Activated CD8-positive, alpha-beta memory T cell treated with anti-CD3 and anti-CD28 coated beads for 24 hours (primary cell): ENCODE results near the gene LOC101059915.
A peak's percentile ranks its signal among the peaks of the same experiment; 100 is the strongest.

Experiments
- DNase-seq: peaks from one replicate; pipeline ENCODE4 v3.0.0-alpha.2; 2020

The LOC101059915 gene

DNA sequence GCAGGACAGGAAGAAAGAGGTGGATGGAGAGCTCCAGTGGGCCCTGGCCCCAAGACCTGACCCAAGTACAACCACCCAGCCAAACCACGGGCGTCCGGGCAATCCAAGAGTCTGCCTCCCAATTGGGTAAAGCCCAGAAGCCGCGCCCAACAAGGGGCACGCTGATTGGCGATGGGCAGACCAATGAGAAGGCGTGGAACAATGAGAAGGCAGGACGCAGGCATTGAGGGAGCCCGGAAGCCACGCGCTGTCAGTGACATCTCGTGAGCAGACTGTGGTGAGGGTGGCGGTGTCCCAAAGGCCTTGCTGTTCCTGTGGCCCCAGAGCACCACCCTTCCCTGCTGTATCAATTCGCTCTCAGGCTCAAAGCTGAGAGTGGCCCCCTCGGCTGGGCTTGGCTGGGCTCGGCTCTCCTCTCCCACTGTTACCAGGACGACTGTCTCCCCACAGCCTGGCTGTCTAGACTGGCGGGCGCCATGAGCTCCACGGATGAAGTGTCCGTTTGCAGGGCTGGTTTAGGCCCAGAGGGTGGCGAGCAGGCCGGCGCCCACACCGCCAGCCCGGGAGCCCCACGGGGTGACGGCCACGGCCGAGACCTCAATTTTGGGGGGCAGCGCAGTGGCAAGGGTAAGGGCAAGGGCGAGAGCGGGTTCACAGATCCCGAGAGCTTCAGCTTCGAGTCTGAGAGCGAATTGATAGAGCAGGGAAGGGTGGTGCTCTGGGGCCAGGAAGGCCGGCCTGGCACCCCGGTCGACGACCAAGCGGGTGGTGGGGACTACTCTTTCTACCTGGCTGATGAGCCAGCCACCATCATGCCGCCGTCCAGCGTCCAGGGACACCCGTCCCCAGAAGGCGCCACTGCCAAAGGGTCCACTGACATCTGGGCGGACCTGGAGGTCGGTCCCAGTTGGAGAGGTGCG is at the start of gene LOC101059915:
TSS of gene LOC101059915 (plus strand) at position 219 of the 920 bp plus-strand sequence.
- peak; percentile 51 for DNase-seq

DNA sequence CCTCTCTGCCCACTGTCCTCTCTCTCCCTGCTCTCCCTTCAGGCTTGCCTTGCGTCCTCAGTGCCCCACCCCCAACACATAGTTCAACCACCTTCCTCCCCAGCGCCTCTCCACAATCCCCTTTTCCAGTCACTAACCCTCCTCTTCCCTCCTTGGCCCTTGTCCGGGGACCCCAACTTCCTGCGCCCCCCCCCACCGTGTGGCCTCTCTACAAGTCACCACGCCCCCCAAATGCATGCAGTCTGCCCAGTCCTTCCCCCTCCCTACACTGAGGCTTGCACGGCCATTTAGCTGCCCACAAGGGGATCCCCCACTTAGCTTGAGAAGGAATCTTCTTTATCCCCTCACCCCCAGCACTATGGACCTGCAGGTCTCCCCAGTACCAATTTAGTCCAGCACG is 49.6 kb upstream of the LOC101059915 start:
- no peak for DNase-seq

DNA sequence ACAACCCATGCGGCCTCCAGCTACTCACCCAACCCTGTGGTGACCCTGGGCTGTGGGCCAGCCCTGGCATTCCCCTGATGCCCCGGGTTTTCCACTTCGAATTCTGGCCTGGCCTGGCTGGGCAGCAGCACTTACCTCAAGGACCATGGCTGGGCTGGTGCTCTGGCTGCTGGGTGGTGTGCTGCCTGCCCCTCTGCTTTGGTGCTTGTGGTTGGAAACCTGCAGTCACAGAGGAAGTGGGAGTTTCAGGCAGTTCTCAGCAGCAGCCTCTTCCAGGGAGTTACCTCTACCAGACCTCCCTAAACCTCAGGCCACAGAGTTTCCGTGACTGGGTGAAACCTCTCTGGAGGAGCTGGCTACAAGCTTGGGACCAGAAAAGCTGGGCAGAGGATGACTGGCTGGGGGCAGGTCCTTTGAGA is 49.0 kb upstream of the LOC101059915 start, which contains the start of gene CXCR3:
TSS of gene CXCR3 (minus strand) at position 209 of the 419 bp plus-strand sequence. CDS start at position 147, 62 bp downstream.
- peak; percentile 85 for DNase-seq

DNA sequence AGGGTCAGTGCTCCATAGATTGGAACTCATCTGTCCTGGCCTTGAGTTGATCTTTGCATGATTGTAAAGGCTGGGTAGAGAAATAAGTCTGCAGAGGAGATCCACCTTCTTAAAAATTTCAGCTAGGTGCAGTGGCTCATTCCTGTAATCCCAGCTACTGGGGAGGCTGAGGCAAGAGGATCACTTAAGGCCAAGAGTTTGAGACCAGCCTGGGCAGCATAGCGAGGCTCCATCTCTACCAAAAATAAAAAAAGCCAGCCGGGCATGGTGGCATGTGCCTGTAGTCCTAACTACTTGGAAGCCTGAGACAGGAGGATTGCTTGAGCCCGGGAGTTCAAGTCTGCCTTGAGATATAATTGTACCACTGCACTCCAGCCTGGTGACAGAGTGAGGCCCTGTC is 48.6 kb upstream of the LOC101059915 start:
- DNase-seq, result no peak

DNA sequence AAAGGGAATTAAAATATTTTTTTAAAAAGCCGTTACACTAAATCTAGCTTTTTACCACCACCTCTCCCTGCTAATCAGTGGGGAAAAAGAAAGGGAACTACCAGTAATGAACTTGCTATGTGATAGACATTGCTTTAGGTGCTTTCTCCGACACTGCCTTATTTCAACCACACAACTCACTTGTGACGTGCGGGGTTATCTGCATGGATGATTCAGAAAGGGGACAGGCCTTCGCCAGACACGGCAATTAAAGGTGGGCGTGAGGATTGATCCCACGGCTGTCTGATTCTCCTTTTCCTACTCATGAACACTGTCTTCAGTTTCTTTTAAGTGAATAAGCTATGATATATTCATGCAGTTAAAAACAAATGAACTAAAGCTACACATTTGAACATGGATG is 48.2 kb upstream of the LOC101059915 start:
- peak; percentile 78 for DNase-seq

DNA sequence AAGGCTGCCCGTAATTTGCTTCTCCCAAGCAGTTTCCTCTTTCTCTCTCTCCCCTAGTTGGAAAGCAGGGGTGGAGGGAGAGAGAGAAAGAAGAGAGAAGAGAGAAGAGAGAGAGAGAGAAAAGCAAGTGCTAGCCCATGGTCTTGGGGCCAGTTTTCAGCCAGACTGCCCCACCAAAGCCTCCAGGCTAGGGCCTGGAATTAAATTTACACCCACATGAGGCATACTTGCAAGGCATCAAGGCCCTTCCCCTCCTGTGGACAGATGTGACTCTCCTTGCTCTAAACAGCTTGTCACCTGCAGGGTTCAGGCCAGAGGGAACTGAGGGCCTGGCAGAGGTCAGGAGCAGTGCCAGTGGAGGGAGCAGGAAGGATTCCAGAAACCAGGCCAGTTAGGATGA is 47.4 kb upstream of the LOC101059915 start:
- DNase-seq, result no peak

DNA sequence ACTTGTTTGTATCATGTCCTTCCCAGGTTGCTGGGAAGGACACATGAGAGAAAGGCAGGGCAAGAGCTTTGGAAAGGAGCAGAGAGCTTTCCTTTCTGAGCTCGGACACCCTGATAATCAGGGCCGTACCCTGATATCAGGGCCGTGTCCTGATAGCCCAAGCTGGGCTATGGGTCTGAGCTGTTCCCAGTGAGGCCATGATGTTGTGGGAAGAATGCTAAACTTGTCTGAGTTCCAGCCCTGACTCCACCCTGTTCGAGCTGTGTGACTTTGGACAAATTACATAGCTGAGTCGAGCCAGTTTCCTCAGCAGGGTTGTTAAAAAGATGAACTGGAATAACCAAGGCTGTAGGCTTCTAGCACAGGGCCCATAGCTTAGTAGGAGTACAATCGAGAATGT is 45.7 kb upstream of the LOC101059915 start:
- no peak for DNase-seq

DNA sequence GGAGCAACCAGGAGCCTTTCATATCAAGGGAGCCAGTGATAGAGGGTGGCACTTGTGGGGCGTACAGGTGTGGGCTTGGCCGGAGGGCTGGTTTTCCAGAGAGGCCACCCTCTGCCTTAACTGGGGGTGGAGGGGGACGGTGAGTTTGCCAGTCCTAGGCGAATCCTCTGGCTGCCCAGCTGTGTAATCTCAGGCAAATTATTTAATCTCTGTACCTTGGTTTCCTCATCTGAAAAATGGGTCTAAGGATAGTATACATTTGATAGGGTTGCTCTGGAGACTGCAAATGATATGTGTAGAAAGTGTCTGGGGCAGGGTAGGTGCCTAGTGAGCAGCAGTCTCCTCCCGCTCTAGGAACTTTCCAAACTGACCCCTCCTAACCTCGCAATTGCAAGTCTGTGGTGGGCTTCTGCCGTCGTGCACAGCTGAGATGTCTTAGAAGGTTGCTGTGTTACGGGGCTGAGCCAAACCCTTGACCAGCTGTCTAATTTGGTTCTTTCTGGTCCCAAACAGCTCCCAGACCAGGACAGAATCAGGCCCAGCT is 45.2 kb upstream of the LOC101059915 start:
- no peak for DNase-seq

DNA sequence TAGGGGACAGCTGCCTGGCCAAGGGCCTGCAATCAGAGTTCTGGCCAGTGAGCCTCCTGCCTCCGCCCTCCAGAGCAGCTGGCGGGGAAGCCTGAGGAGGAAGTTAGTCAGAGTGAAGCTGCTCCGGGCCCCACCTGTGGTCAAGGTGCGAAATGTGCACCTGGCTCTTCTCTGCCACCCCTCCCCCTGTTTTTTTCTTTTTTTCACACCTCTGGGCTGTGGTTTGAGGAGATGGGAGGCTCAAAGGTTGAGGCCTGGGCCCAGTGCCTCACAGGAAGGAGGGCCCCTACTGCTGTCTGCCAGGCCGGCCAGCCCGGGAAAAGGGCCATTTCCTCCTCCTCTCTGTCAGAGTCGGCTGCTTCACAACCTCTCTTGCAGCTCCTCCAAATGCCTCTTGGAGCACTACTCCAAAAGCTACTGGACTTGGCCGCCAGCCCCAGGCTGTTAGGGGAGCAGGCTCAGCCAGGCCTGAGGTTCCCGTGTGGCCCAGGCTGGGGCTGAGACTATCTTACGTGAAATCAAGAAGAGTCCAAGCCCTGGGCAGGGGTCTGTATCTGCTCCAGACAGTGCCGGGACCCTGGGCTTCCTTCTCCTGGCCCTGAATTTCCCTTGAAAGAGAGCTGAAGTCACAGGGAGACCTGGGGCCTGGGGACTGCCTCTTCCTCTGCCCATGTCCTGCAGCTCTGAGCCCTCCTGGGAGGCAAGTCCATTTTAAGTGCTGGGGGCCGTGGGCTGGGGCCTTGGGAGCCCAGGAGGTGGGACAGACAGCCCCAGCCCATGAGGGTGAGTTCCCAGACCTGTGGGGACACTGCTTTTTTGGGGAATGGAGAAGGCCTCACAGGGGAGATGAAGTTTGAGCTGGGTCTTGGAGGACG is 44.5 kb upstream of the LOC101059915 start:
- DNase-seq, result peak; percentile 85

DNA sequence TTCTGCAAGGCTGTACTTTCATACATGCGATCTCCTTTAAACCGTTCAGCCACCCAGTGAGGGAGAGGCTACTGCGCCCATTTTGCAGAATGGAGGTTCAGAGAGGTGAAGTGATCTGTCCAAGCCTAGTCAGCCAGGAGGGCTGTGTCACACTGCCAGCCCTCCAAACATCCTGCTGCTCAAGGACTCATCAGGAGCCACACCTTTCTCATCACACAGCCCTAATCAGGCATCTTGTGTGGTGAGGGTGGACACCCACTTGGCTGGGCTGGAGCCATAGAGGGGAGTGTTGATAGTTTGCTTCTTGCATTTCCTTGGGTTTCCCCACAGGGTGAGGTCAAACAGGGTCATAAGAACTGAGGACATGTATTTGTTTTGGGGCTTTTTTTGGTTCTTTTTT is 43.6 kb upstream of the LOC101059915 start:
- DNase-seq, result peak; percentile 69

DNA sequence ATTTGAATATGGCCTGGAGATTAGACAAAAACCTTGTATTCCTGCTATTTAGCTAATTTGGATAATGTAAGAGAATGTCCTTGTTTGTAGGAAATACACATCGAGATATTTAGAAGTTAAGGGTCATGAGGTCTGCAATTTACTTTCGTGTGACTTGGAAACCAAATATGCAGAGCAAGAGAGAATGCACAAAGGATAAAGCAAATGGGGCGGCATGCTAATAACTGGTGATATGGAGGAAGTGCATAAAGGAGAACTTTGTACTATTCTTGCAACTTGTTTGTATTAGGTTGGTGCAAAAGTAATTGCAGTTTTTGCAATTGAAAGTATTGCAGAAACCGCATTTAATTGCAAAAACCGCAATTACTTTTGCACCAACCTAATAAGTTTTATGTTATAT is 41.9 kb upstream of the LOC101059915 start:
- no peak for DNase-seq

DNA sequence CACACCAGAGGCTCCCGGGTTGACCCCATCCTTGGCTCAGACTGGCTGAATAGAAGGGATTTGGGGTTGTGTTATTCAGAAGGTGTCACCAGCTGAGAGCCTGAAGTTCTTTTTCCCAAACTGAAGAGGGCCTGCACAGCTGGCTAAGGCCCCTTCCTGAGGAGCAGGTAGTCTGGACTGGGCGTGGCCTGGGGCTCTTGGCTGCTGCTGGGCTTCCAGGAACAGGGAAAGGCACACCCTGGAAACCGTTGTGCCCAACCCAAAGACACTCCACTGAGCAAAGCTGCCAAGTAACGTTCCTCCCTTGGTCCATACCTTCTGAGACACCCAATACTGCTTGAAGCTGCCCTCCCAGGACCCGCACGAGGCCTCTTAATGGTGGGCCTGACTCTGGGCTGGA is 40.8 kb upstream of the LOC101059915 start:
- no peak for DNase-seq

DNA sequence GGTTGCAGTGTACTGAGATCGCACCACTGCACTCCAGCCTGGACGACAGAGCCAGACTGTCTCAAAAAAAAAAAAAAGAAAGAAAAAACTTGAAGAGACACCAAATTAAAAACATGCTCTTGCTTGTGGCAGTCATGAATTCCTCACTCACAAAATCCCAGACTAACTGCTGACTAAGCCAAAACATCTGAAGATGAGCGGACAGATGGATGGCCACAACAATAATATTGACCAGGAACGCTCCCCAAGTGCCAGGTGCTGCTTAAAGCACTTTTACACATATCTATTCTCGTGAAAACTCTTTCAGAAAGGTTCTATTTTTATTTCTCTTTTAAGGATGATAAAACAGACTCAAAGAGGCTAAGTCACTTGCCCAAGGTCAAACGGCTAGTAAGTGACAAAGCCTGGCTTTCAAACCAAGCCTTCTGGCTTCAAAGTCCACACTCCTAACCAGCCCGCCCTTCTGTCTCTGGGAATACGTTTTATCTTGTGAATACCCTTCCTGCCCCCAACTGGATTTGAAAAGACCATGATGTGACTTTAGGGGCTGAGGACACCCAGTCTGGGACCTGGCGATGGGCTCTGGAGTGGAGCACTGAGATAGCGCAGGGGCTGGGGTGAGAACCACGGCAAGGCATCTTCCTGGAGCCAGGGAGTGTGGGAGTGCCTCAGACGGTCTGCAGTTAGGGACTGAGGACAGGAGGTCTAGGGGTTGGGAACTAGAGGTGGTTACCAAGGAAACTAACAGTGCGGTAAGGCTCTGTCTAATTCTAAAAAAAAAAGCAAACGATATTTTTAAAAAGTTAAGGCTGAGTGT is 39.5 kb upstream of the LOC101059915 start:
- DNase-seq, result no peak

DNA sequence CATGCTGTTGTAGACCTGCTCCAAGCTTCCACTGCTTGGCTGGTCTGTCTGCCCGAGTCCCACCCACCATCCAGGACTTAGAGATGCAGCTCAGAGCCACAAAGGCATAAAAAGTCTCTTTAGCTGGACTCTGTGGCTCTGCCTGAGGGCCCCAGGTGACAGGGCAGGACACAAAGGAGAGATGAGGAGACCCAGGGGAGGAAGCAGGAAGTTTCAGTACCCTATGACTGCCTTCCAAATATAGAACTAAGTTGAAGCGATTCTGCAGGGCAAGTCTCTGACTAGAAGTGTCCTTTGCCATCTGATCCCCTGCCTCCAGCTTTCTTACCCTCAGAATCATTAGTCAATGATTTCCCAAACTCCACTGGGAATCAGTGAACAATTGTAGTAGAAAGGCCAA is 37.9 kb upstream of the LOC101059915 start:
- DNase-seq, result no peak

DNA sequence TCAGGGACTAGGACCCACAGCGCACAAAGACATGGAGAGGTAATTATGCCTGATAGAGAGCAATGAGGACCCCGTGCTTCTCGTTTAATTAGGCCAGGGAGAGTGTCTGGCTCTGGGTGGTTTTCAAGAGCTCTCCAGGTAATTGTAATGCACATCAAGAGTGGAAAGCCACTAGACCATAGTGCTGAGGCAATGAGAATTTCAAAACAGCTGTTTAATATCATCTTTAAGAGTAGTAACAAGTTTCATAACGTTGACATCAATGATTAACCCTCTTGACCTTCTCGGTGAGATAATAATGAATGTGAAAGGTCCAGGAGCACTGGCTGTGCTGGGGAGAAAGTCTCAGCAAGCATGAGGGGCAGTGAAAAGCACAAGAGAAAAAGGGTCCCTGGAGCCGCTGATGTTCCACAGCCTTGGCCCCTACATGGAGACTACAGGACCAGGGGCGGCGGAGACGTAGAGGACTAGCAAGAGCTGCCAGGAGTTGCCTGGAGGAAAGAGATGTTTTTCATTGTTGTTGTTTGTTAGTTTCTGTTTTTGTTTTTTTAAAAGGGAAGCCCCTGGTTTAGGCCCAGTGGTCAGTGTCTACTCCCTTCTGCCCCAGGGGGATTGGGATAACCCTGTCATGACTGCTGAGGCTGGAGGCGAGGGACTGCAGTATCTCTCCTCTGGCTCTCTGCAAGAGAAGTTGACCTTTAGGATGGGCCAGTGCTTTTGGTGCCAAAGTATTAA is 34.3 kb upstream of the LOC101059915 start:
- no peak for DNase-seq

DNA sequence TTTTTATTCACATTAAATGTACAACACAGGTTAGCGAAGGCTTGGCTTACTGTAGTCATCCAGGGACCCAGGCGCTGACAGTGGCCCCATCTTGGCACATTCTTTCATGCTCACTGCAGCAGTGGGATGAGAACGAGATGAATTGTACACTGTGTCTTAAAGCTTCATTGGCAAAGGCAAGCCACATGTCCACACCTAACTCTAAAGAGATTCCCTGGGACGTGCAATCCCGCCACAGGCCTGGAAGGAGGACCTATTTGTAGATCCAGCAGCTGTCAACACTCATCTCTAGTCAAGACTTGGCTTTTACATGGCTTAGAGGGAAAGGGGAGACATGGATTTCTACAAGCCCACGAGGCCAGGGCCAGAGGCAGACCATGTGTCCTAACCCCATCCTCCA is 33.0 kb upstream of the LOC101059915 start:
- DNase-seq, result no peak

DNA sequence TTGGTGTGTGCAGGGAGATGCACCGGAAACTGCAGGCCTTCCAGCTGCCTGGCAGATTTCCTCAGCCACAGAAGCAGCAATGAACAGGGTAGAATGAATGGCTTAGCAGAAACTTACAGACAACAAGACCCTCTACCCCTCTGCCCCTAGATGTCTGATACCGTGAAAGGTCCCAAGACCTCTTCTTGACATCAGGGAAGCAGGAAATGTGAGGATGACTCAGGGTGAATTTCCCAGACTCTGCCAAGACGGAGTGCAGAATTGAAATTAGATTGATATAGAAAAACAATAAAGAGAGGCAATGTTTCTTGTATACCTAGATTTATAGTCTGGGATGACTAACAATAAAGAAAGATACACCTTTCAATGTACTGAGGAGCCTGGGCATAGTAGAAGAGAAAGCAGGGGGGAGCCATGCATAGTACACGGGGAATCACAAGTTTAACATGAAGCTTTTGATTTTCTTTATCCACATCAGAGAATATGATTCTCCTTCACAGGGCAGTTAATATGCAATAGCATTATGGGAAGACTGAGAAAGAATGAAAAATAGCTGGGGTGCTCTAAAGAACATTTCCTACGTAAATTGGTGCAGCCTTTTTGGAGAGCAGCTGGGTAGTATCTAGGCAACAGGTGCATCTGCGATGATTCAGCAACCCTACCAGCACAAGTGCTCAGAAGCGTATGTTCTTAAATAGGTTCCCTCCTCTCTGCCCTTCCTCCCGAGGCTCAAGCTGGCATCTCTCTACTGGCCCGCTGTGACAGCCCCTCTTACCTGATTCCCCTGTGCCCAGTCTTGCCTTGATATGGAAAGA is 30.7 kb upstream of the LOC101059915 start:
- no peak for DNase-seq

DNA sequence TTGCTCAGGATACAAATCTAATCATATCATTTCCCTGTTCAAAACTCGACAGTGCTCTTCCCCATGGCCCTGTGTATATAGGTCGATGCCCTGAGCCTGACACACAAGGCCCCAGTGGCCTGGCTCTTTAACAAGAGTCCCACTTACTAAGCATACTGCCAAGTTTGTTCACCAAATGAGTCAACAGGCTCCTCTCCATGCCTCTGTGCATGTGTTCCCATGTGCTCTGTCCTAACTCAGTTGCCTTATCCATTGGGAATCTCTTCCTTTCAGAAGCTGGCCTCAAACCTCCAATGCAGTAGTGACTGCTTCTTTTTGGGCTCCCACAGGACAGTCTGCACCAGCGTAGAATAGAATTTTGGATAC is 30.1 kb upstream of the LOC101059915 start:
- no peak for DNase-seq

DNA sequence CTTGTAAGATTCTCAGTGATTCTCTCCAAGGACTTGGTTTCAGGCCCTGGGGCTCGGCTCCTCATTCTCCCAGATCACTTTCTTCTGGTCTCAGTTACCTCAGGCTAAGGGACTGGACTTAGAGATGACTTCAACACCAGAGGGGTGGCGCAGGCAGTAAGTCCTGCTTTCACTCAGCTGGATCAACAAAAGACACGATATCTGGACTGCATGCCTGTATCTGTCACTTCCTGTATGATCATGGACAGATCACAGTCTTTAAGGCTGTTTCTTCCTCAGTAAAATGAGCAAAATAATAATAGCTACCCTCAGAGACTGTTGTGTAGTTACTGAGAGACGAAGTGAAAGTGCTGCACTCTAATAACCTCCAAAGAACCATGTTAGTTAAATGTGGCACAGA is 29.5 kb upstream of the LOC101059915 start:
- DNase-seq, result no peak

DNA sequence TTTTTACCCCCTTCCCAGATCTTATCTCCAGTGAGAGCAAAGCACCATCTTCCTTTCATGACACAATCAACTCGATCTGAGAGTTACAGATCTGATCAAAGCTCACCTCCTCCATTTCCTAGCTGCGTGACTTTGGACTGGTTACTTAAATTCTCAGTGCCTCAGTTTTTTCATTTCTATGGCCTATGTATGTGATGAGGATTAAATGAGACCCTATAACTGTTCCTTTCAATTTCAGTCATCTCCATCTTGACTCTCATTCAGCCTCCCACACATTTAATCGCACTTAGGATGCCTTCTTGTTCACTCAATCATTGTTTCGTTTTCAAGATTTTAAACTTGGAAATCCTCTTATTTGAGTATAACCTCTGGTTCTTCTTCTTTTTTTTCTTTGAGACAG is 28.9 kb upstream of the LOC101059915 start:
- DNase-seq, result no peak

DNA sequence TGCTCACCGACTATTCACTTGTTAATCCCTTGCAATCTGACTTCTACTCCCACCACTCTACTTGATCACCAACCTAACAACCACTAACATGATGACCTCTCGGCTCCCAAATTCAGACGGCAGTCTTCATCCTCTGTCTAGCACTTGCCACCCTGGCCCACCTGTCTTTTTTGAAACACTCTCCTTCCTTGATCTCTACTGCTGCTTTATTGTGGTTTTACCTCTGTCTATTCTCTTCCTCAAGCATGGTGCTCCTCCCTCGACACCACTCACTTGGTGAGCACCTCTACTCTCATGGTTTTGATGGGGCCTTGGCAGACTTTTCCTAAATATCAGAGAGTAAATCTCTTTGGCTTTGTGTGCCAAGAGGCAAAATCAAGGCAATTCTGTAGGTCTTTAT is 27.3 kb upstream of the LOC101059915 start:
- DNase-seq, result no peak
